PFSK-1 (cell line): ENCODE data around the gene ZNF618.

Source experiments
- FOXP2 ChIP-seq: optimal IDR thresholded peaks from 2 replicates; pipeline ENCODE3; 2011; ENCODE audit warnings: borderline replicate concordance, control low read depth, inconsistent platforms; ENCODE audit not compliant: insufficient read depth; ENCODE audit errors: extremely low read length, extremely low read depth
- POLR2AphosphoS5 ChIP-seq: IDR thresholded peaks from 2 replicates; pipeline ENCODE4 v1.6.1; 2012; ENCODE audit warnings: low read depth, mild to moderate bottlenecking, control low read depth, low read length, moderate library complexity
- SIN3A ChIP-seq: IDR thresholded peaks from 2 replicates; pipeline ENCODE4 v1.6.1; 2012; ENCODE audit warnings: mild to moderate bottlenecking, low read length, moderate library complexity, borderline replicate concordance; ENCODE audit not compliant: insufficient read depth
- TAF1 ChIP-seq: IDR thresholded peaks from 2 replicates; pipeline ENCODE4 v1.6.1; 2012; ENCODE audit warnings: low read length, control low read depth, borderline replicate concordance; ENCODE audit not compliant: insufficient read depth
- TF ChIP-seq, protein P1 (sequence below), 2 experiments: IDR thresholded peaks; 2 replicates each; pipeline versions ENCODE4 v1.6.1 to v1.8.0; 2011 to 2012; ENCODE audit warnings: low read depth in 2 of 2, low read length in 2 of 2, control low read depth in 1 of 2, inconsistent platforms in 1 of 2, mild to moderate bottlenecking in 1 of 2, moderate library complexity in 1 of 2; ENCODE audit not compliant: insufficient read depth in 1 of 2

ZNF618 gene

DNA sequence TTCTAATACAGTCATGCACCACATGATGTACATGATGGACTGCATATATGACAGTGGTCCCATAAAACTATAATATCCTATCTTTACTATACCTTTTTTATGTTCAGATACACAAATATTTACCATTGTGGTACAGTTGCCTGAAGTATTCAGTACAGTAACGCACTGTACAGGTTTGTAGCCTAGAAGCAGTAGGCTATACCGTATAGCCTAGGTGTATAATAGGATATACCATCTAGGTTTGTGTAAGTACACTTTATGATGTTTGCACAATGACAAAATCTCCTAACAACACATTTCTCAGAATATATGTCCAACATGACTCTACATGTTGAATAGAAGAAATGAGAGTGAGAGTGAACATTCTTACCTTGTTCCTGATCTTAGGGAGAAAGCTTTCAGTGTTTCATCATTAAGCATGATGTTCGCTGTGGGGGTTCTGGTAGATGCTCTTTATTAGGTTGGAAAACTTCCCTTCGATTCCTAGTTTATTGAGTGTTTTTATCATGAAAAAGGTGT, 170.2 kb downstream of the ZNF618 start:
- TF ChIP-seq FOXP2 = no peak
- TF ChIP-seq, protein P1, sequence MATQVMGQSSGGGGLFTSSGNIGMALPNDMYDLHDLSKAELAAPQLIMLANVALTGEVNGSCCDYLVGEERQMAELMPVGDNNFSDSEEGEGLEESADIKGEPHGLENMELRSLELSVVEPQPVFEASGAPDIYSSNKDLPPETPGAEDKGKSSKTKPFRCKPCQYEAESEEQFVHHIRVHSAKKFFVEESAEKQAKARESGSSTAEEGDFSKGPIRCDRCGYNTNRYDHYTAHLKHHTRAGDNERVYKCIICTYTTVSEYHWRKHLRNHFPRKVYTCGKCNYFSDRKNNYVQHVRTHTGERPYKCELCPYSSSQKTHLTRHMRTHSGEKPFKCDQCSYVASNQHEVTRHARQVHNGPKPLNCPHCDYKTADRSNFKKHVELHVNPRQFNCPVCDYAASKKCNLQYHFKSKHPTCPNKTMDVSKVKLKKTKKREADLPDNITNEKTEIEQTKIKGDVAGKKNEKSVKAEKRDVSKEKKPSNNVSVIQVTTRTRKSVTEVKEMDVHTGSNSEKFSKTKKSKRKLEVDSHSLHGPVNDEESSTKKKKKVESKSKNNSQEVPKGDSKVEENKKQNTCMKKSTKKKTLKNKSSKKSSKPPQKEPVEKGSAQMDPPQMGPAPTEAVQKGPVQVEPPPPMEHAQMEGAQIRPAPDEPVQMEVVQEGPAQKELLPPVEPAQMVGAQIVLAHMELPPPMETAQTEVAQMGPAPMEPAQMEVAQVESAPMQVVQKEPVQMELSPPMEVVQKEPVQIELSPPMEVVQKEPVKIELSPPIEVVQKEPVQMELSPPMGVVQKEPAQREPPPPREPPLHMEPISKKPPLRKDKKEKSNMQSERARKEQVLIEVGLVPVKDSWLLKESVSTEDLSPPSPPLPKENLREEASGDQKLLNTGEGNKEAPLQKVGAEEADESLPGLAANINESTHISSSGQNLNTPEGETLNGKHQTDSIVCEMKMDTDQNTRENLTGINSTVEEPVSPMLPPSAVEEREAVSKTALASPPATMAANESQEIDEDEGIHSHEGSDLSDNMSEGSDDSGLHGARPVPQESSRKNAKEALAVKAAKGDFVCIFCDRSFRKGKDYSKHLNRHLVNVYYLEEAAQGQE (IDR thresholded peaks at IDR 0.05; ENCODE audit: insufficient read depth in 1 of 2, low read depth in 2 of 2, low read length in 2 of 2) = no peak
- TF ChIP-seq POLR2AphosphoS5 = no peak
- no peak for TF ChIP-seq TAF1
- TF ChIP-seq SIN3A = no peak

DNA sequence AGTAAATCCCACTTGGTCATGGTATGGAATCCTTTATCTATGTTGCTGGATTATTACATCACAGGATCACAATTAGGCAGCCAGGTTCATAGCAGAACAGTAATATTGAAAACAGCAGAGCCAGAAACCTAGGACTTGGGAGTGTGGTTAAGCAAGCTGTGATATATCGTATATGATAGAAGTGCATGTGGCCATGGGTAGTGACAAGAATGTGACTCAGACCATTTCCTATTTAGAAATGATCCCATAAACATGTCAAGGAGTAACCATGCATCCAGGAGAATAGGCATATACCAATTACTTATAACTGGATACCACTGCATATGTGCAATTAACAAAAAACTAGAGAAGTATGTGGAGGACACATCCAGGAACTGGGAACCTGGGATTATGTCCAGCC, 170.8 kb downstream of the ZNF618 start:
- TF ChIP-seq, protein P1 (IDR thresholded peaks at IDR 0.05; ENCODE audit: insufficient read depth in 1 of 2, low read depth in 2 of 2, low read length in 2 of 2) = no peak
- TF ChIP-seq TAF1 (no peak), FOXP2 (no peak), SIN3A (no peak), POLR2AphosphoS5 (no peak)

DNA sequence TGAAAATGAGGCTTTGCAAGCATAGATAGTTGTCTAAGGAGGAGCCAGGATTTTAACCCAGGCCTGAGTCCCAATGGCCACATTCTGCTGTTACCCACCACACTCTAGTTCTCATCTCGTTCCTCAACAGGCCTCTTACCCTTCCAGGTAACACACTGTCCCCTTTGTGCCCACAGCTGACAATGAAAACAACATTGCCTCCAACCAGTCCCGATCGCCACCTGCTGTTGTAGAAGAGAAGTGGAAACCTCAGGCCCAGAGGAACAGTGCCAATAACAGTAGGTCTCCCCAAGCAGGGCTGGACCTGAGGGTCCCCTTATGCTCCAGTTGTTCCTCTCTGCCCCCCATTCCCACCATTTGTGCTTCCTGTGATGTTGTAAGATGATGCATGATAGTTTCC, 171.6 kb downstream of the ZNF618 start:
- TF ChIP-seq TAF1 = no peak
- no peak for TF ChIP-seq FOXP2
- TF ChIP-seq POLR2AphosphoS5 = no peak
- TF ChIP-seq, protein P1 (IDR thresholded peaks at IDR 0.05; ENCODE audit: insufficient read depth in 1 of 2, low read depth in 2 of 2, low read length in 2 of 2) = no peak
- TF ChIP-seq SIN3A = no peak

GRCh38 chr9:114048533-114049415, 172.7 kb downstream of the ZNF618 start:
- TF ChIP-seq SIN3A (no peak), FOXP2 (no peak), TAF1 (no peak)
- TF ChIP-seq, protein P1 (IDR thresholded peaks at IDR 0.05; ENCODE audit: insufficient read depth in 1 of 2, low read depth in 2 of 2, low read length in 2 of 2) = no peak
